HCT116 (cell line): ENCODE data around the gene OSBP2. TPM values are rescaled to one million over a fixed set of nuclear protein-coding genes. Genes with fewer than 3 reads are reported as not detected.

Experiments used
- ATAC-seq: fragments of 200-7000 bp; cut with Tn5 transposase; 2 replicates; pipeline ENCODE4 v1.9.1; 2020; ENCODE audit warnings: mild to moderate bottlenecking, moderate library complexity
- BruUV-seq: library from RNA; stranded (reverse); fragments of 400-500 nt; replicated peaks from 2 replicates; lab custom pipeline; 2021; lab: Mats Ljungman, UMichigan
- CTCF ChIA-PET: fragments of 300-600 bp; sonication (Branson Sonifier 250); formaldehyde crosslinking; loops from one replicate; lab custom pipeline; 2021; ENCODE audit warnings: antibody characterized with exemption; lab: Charles Lee
- POLR2A ChIA-PET: fragments of 300-600, 350-600 bp; sonication (Branson Sonifier 250); formaldehyde crosslinking; loops from one replicate; lab custom pipeline; 2021; ENCODE audit warnings: antibody characterized with exemption; lab: Charles Lee
- RAD21 ChIA-PET, 2 experiments: fragments of 300-600 bp; sonication (Branson Sonifier 250); formaldehyde crosslinking; loops; one replicate each; lab custom pipeline; 2023; ENCODE audit warnings: low total read pairs in 2 of 2; ENCODE audit not compliant: uncharacterized antibody in 2 of 2, unreplicated experiment in 2 of 2, low non-redundant PET in 1 of 2; lab: Charles Lee
- DNase-seq: peaks from one replicate; pipeline ENCODE4 v3.0.0-alpha.2; 2010; ENCODE audit warnings: low read depth, low spot score
- H2AFZ ChIP-seq: fragments of 200-600 bp; shearing (Covaris generic), sonication (generic); 2 replicates; pipeline ENCODE4 v1.6.1; 2017; ENCODE audit warnings: low read depth, mixed run types, mixed read lengths, antibody characterized with exemption, low read length; ENCODE audit not compliant: poor library complexity, severe bottlenecking
- H3K27ac ChIP-seq: 2 replicates; pipeline ENCODE4 v1.5.1; 2012; ENCODE audit warnings: low read depth, low read length
- H3K27me3 ChIP-seq: fragments of 200-600 bp; sonication (generic); 2 replicates; pipeline ENCODE4 v1.6.1; 2016; ENCODE audit warnings: mixed run types, low read length, mixed read lengths; ENCODE audit not compliant: insufficient read depth
- H3K36me3 ChIP-seq, 2 experiments: fragments of 200-500 bp in 1 of 2; fragments of 200-600 bp in 1 of 2; sonication (Bioruptor generic) in 1 of 2; sonication (generic) in 1 of 2; 2 replicates each; pipeline versions ENCODE4 v1.5.1 to v1.6.1; 2014 to 2016; ENCODE audit warnings: low read length in 2 of 2, inconsistent platforms in 1 of 2, mixed read lengths in 1 of 2, mixed run types in 1 of 2; ENCODE audit not compliant: insufficient read depth in 2 of 2, control insufficient read depth in 1 of 2
- H3K4me1 ChIP-seq, 2 experiments: fragments of 200-600 bp in 1 of 2; sonication (generic) in 1 of 2; 2 replicates each; pipeline versions ENCODE4 v1.5.1 to v1.6.1; 2012 to 2017; ENCODE audit warnings: low read length in 2 of 2, inconsistent platforms in 1 of 2, mild to moderate bottlenecking in 1 of 2, mixed read lengths in 1 of 2, mixed run types in 1 of 2, moderate library complexity in 1 of 2; ENCODE audit not compliant: insufficient read depth in 2 of 2, control insufficient read depth in 1 of 2
- H3K4me2 ChIP-seq: fragments of 200-600 bp; sonication (generic); 2 replicates; pipeline ENCODE4 v1.6.1; 2017; ENCODE audit warnings: mixed run types, low read length, mixed read lengths
- H3K4me3 ChIP-seq, 2 experiments: fragments of 200-600 bp in 1 of 2; sonication (generic) in 1 of 2; replicated peaks in 1 of 2; 2 replicates each; pipeline ENCODE4 v1.5.1; 2011 to 2016; ENCODE audit warnings: low read length in 2 of 2, control low read depth in 1 of 2, low read depth in 1 of 2, mild to moderate bottlenecking in 1 of 2, mixed read lengths in 1 of 2, mixed run types in 1 of 2
- H3K79me2 ChIP-seq: fragments of 200-600 bp; sonication (generic); 2 replicates; pipeline ENCODE4 v1.6.1; 2017; ENCODE audit warnings: mild to moderate bottlenecking, mixed run types, low read length, moderate library complexity, mixed read lengths; ENCODE audit not compliant: insufficient read depth
- H3K9ac ChIP-seq: fragments of 200-600 bp; sonication (generic); 2 replicates; pipeline ENCODE4 v1.6.1; 2016; ENCODE audit warnings: low read length, mixed read lengths
- H3K9me2 ChIP-seq: fragments of 200-600 bp; sonication (generic), shearing (Covaris generic); 2 replicates; pipeline ENCODE4 v1.6.1; 2017; ENCODE audit warnings: mixed run types, mild to moderate bottlenecking, moderate library complexity; ENCODE audit not compliant: insufficient read depth
- H3K9me3 ChIP-seq, 2 experiments: fragments of 200-500 bp in 1 of 2; fragments of 200-600 bp in 1 of 2; sonication (Bioruptor generic) in 1 of 2; sonication (generic) in 1 of 2; 2 replicates each; pipeline ENCODE4 v1.6.1; 2014 to 2017; ENCODE audit warnings: low read length in 2 of 2, mixed read lengths in 2 of 2, inconsistent platforms in 1 of 2, low read depth in 1 of 2, mild to moderate bottlenecking in 1 of 2, mixed run types in 1 of 2, moderate library complexity in 1 of 2; ENCODE audit not compliant: control insufficient read depth in 1 of 2, insufficient read depth in 1 of 2
- H4K20me1 ChIP-seq: fragments of 200-600 bp; sonication (generic), shearing (Covaris generic); 2 replicates; pipeline ENCODE4 v1.6.1; 2017; ENCODE audit warnings: mixed run types, mild to moderate bottlenecking, moderate library complexity; ENCODE audit not compliant: insufficient read depth
- ATF3 ChIP-seq: IDR thresholded peaks from 2 replicates; pipeline ENCODE4 v1.6.1; 2012
- CBX3 ChIP-seq: IDR thresholded peaks from 2 replicates; pipeline ENCODE4 v1.6.1; 2012; ENCODE audit warnings: low read depth
- EGR1 ChIP-seq: IDR thresholded peaks from 2 replicates; pipeline ENCODE4 v1.6.1; 2012; ENCODE audit warnings: low read depth
- JUND ChIP-seq: IDR thresholded peaks from 2 replicates; pipeline ENCODE4 v1.6.1; 2012
- MAX ChIP-seq: IDR thresholded peaks from 2 replicates; pipeline ENCODE4 v1.6.1; 2012
- POLR2A ChIP-seq: IDR thresholded peaks from 2 replicates; pipeline ENCODE4 v1.7.0; 2011; ENCODE audit warnings: borderline replicate concordance; ENCODE audit not compliant: insufficient read depth, insufficient read length; ENCODE audit errors: extremely low read depth
- RAD21 ChIP-seq: IDR thresholded peaks from 2 replicates; pipeline ENCODE4 v1.6.1; 2012; ENCODE audit warnings: low read depth, mild to moderate bottlenecking
- REST ChIP-seq: IDR thresholded peaks from 2 replicates; pipeline ENCODE4 v1.6.1; 2012; ENCODE audit warnings: low read depth
- SIN3A ChIP-seq: IDR thresholded peaks from 2 replicates; pipeline ENCODE4 v1.6.1; 2012; ENCODE audit warnings: low read depth
- ZBTB33 ChIP-seq: IDR thresholded peaks from 2 replicates; pipeline ENCODE4 v1.6.1; 2011; ENCODE audit warnings: mild to moderate bottlenecking, low read length, moderate library complexity; ENCODE audit not compliant: insufficient replicate concordance; ENCODE audit errors: extremely low read depth
- ZFX ChIP-seq: fragments of 450-650 bp; IDR thresholded peaks from 2 replicates; pipeline ENCODE4 v1.6.1; 2017
- ZNF274 ChIP-seq: fragments of 200-500 bp; sonication (Bioruptor generic); IDR thresholded peaks from 2 replicates; pipeline ENCODE4 v1.6.1; 2014; ENCODE audit warnings: mild to moderate bottlenecking, low read depth, low read length, inconsistent platforms
- intact Hi-C: fragments of 100-400 bp; cut with micrococcal nuclease; formaldehyde crosslinking; loops from 2 replicates; pipeline ENCODE4 v1.10.0; 2022
- total RNA-seq: library from RNA; stranded (reverse); gene quantifications from one replicate; pipeline ENCODE4 v1.2.1, GENCODE V29; 2021; ENCODE audit not compliant: unreplicated experiment

OSBP2 gene
- total RNA-seq, 1 experiment from 2014 or later: 12.9 TPM

- Histone ChIP-seq H2AFZ (no peak overlapping the region), H3K9ac (no peak overlapping the region), H3K4me2 (no peak overlapping the region), H3K9me3 (no peaks in the 10 kb centered on the region), H3K36me3 (no peaks in the 10 kb centered on the region), H3K4me1 (peaks cover 0 to 9% of the 10 kb centered on the region in 2 experiments; a peak in 1 of 4 replicates), H3K27ac (no peak overlapping the region), H3K27me3 (no peaks in the 10 kb centered on the region), H3K4me3 (no peak overlapping the region), H4K20me1 (no peaks in the 10 kb centered on the region), H3K79me2 (no peaks in the 10 kb centered on the region), H3K9me2 (no peaks in the 10 kb centered on the region; the same call in 1 of the 2 replicates)
- POLR2A ChIA-PET: no interaction called here
- CTCF ChIA-PET: interaction anchor here (0.7 to 1.2 kb wide), 2 partner anchors 11 to 146 kb away, joined by 3 to 6 read pairs; no protein-coding TSS in a partner anchor
- no TSS peak for BruUV-seq
- no peak for ATAC-seq
- RAD21 ChIA-PET: no interaction called here
- no peak for DNase-seq
- intact Hi-C loops: no loop called here
- no peak for TF ChIP-seq ATF3
- no peak for TF ChIP-seq ZBTB33
- TF ChIP-seq REST: no peak
- TF ChIP-seq MAX: no peak
- no peak for TF ChIP-seq CBX3
- no peak for TF ChIP-seq RAD21
- TF ChIP-seq ZFX: no peak
- no peak for TF ChIP-seq SIN3A
- TF ChIP-seq ZNF274: no peak
- no peak for TF ChIP-seq POLR2A
- TF ChIP-seq EGR1: no peak
- no peak for TF ChIP-seq JUND
Measured at GRCh38 chr22:30909306-30909705, 214.6 kb downstream of the OSBP2 start.
